DMS79 (cell line): ENCODE results near the gene BRD1.
A peak's percentile ranks its signal among the peaks of the same experiment; 100 is the strongest.
"Not testable (repeated sequence)": the region's sequence is repeated elsewhere in the genome, so short reads cannot be mapped to it uniquely, and the experiment has no call there.

Experiments used
- DNase-seq: peaks from one replicate; lab custom pipeline; 2025; lab: John Stamatoyannopoulos, UW

BRD1 gene

GRCh38 chr22:49852898-49853894, 25.5 kb upstream of the BRD1 start, which contains the start of gene ZBED4:
Gene ZBED4, plus strand, starts transcription at chr22:49853844. Its CDS starts 29,819 bp downstream, at chr22:49883663.
- DNase-seq = peak; percentile 66

- DNase-seq = not testable (repeated sequence)
These were observed 24.9 kb upstream of the BRD1 start for GRCh38 chr22:49852568-49852897.

- DNase-seq = no peak
These were observed 23.5 kb upstream of the BRD1 start for GRCh38 chr22:49850959-49851802.

- DNase-seq = no peak
These were observed 22.6 kb upstream of the BRD1 start for GRCh38 chr22:49850021-49850911.

GRCh38 chr22:49849161-49850020, 21.7 kb upstream of the BRD1 start:
- DNase-seq = no peak

GRCh38 chr22:49848690-49849160, 21.1 kb upstream of the BRD1 start:
- DNase-seq = no peak

- DNase-seq = no peak
These were observed 20.3 kb upstream of the BRD1 start for GRCh38 chr22:49847751-49848689.

- DNase-seq = no peak
These were observed 18.2 kb upstream of the BRD1 start for GRCh38 chr22:49845666-49846459.

GRCh38 chr22:49845241-49845640, 17.6 kb upstream of the BRD1 start:
- DNase-seq = no peak

- DNase-seq = no peak
These were observed 11.4 kb upstream of the BRD1 start for GRCh38 chr22:49838771-49839717.

GRCh38 chr22:49833340-49834007, 5.8 kb upstream of the BRD1 start:
- no peak for DNase-seq

GRCh38 chr22:49829044-49829853, 1.6 kb upstream of the BRD1 start:
- no peak for DNase-seq

- DNase-seq = no peak
These were observed 909 bp upstream of the BRD1 start for GRCh38 chr22:49828599-49828965.

GRCh38 chr22:49827271-49827852, 311 bp downstream of the BRD1 start:
- no peak for DNase-seq

- DNase-seq = no peak
These were observed 936 bp downstream of the BRD1 start for GRCh38 chr22:49826603-49827270.
